ENCODE results near the gene EHMT2.

GRCh38 chr6:31836474-31837368 is 60.8 kb downstream of the EHMT2 start:
- TF ChIP-seq CTCF (IDR thresholded peaks at IDR 0.05; ENCODE audit: insufficient read depth, low read length) (no peak), POLR2AphosphoS5 (IDR thresholded peaks at IDR 0.05; ENCODE audit: low read depth) (no peak), REST (IDR thresholded peaks at IDR 0.05; ENCODE audit: insufficient replicate concordance, low read depth) (no peak)

All from HL-60 (cell line).